RPMI7951 (cell line): ENCODE results near the gene FPGT. TPM values are rescaled to one million over a fixed set of nuclear protein-coding genes. Genes with fewer than 3 reads are reported as not detected.

ENCODE experiments used
- total RNA-seq: library from RNA; depleted of rRNA; stranded (reverse); fragments of >200 nt; shearing (Covaris generic); gene quantifications from 2 replicates; pipeline ENCODE4 v1.2.3, GENCODE V29; 2014; rRNA removed

Gene FPGT
- total RNA-seq, 1 experiment from 2014 or later: 20.4 TPM

Other genes with a start within 250 kb of the FPGT start
- 2.0 and 2.1 TPM in 2 replicates for gene LRRIQ3, start 66 bp upstream of the FPGT start, total RNA-seq
- gene TNNI3K, start 37.1 kb downstream of the FPGT start, total RNA-seq: 0.12 TPM in 1 of 2 replicates, not detected in the other